ENCODE results near the gene RANBP3. TPM values are rescaled to one million over a fixed set of nuclear protein-coding genes. Genes with fewer than 3 reads are reported as not detected.

RANBP3 gene
- total RNA-seq, 4 donors from 2014 or later = 37.4 to 74.3 (median 61.3) TPM

DNA sequence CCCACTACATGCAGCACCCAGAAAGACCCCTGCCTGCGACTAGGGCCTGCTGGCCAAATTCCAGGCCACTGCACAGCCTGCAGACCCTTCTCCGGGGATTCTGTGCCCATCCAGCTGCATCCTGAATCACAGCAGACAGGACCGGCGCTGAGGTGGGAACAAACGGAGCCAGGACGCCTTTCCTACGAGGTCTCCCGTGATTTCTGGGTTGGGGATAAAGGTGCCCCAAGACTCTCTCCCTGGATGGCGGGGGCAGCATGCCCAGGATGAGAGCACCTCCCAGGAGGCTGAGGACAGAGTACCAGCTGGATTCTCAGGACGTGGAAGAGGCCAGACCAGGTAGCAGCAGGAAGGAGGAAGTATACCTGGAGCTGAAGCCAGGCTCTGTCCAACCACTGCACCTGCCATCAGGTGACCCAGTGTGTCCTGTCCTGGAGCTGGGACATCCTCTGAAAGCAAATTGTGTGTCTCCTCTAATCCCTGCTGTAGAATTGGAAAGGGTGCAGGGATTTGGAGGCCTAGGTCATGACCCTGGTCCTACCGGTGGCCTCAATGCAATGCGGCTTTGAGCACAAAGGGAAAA, 104.2 kb downstream of the RANBP3 start:
- ATAC-seq = no peak
- Histone ChIP-seq H3K27ac (no peak overlapping the region), H3K4me3 (no peak overlapping the region), H3K36me3 (no peaks in the 10 kb centered on the region), H3K27me3 (peaks cover 0 to 14% (median 0%) of the 10 kb centered on the region in 3 donors), H3K9me3 (no peaks in the 10 kb centered on the region), H3K4me1 (no peaks in the 10 kb centered on the region)
- in situ Hi-C loops (cut with MboI; ENCODE audit: low sequenced_read_pairs in 4 of 4) (no loop called here), intact Hi-C loops (cut with DNase I; ENCODE audit: low total_unique reads) (no loop called here)
- TF ChIP-seq POLR2A (IDR thresholded peaks at IDR 0.05) = no peak
- TF ChIP-seq, protein P1, sequence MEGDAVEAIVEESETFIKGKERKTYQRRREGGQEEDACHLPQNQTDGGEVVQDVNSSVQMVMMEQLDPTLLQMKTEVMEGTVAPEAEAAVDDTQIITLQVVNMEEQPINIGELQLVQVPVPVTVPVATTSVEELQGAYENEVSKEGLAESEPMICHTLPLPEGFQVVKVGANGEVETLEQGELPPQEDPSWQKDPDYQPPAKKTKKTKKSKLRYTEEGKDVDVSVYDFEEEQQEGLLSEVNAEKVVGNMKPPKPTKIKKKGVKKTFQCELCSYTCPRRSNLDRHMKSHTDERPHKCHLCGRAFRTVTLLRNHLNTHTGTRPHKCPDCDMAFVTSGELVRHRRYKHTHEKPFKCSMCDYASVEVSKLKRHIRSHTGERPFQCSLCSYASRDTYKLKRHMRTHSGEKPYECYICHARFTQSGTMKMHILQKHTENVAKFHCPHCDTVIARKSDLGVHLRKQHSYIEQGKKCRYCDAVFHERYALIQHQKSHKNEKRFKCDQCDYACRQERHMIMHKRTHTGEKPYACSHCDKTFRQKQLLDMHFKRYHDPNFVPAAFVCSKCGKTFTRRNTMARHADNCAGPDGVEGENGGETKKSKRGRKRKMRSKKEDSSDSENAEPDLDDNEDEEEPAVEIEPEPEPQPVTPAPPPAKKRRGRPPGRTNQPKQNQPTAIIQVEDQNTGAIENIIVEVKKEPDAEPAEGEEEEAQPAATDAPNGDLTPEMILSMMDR (IDR thresholded peaks at IDR 0.05 in 4 of 5, conservative IDR thresholded peaks at IDR 0.05 in 1 of 5) = no peak
- DNase-seq = no peak

DNA sequence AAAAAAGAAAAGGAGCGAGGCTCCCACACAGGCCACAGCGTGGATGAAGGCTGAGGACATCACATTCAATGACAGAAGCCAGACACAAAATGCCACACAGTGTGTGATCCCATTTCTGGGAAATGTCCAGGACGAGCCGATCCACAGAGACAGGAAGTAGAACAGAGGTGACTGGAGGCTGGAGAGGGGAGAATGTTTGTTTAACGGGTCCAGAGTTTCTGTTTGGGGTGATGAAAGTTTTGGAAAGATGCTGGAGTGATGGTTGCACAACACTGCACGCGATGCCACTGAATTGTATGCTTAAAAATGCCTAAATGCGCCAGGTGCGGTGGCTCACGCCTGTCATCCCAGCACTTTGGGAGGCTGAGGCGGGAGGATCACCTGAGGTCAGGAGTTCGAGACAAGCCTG, 107.0 kb downstream of the RANBP3 start:
- H3K27ac ChIP-seq = no peak overlapping the region
- H3K36me3 ChIP-seq = no peaks in the 10 kb centered on the region
- no peak overlapping the region for H3K4me3 ChIP-seq
- DNase-seq (no peak), ATAC-seq (no peak)
- no peaks in the 10 kb centered on the region for H3K27me3 ChIP-seq
- H3K9me3 ChIP-seq = no peaks in the 10 kb centered on the region
- TF ChIP-seq, protein P1 (IDR thresholded peaks at IDR 0.05 in 4 of 5, conservative IDR thresholded peaks at IDR 0.05 in 1 of 5) = no peak
- intact Hi-C loops (cut with DNase I; ENCODE audit: low total_unique reads) (no loop called here), in situ Hi-C loops (cut with MboI; ENCODE audit: low sequenced_read_pairs in 4 of 4) (no loop called here)
- H3K4me1 ChIP-seq = no peaks in the 10 kb centered on the region

DNA sequence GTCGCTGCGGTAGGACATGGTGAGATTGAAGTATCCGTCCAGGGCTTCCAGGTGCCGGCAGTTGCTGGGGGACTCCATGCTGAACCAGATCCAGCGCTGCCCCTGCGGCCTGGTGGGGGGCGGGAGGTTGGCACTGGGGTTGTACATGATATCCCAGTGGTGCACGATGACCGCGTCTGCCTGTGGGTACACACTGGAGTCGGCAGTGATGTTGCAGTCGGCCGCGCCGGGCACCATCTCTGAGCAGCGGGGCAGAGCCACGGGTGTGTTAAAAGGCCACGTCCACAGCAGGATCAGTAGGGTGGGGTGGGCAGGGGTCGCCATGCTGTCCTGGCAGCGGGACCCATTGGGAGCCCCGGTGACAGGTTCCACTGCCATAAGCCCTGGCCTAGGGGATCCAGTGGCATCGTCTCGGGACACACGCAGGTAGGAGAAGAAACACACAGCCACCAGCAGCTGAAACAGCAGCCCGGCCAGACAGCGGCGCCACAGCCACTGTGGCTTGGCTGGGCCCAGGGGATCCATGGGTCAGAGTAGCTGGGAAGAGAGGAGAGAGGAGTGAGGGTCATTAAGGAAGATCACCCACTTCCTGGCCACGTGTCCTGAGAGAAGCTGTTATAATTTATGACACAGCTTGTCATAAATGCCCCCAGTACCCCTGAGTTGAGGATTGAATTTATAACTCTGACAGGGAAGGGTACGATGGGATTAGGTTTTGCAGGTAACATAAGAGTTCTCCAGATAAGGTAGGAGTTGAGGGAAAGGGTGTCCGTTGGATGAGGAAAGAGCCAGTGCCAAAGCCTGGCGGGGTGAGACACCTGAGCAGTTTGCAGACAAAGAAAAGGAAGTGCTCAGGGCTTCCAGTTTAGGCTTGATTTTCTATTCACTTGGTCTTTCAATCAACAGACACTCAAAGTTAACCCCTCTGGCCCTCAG, 110.5 kb downstream of the RANBP3 start:
- in situ Hi-C loops (cut with MboI; ENCODE audit: low sequenced_read_pairs in 4 of 4) (no loop called here), intact Hi-C loops (cut with DNase I; ENCODE audit: low total_unique reads) (no loop called here)
- Histone ChIP-seq H3K27me3 (no peaks in the 10 kb centered on the region), H3K36me3 (no peaks in the 10 kb centered on the region), H3K9me3 (no peaks in the 10 kb centered on the region), H3K4me1 (no peaks in the 10 kb centered on the region), H3K4me3 (no peak overlapping the region), H3K27ac (no peak overlapping the region)
- no peak for TF ChIP-seq POLR2A (IDR thresholded peaks at IDR 0.05)
- TF ChIP-seq, protein P1 (IDR thresholded peaks at IDR 0.05 in 4 of 5, conservative IDR thresholded peaks at IDR 0.05 in 1 of 5) = no peak
- DNase-seq (no peak), ATAC-seq (no peak)

Other genes with a start within 250 kb of the RANBP3 start
- gene PRR22, start 193.4 kb downstream of the RANBP3 start, total RNA-seq = 1 to 10 TPM in 1 of 4 donors, under 1 TPM in 1, not detected in 2; 0.24 to 1.0 TPM
- gene DUS3L, start 187.0 kb downstream of the RANBP3 start, total RNA-seq = 10 to 100 TPM; 19.5 to 45.9 (median 25.0) TPM
- not detected for gene NRTN, start 173.1 kb downstream of the RANBP3 start, total RNA-seq
- gene FUT6, start 138.4 kb downstream of the RANBP3 start, total RNA-seq = under 1 TPM in 1 of 4 donors, not detected in 3; 0.29 TPM
- under 1 TPM in 1 of 4 donors, not detected in 3; 0.32 TPM for gene FUT3, start 126.7 kb downstream of the RANBP3 start, total RNA-seq
- not detected for gene FUT5, start 107.6 kb downstream of the RANBP3 start, total RNA-seq
- gene NDUFA11, start 74.3 kb downstream of the RANBP3 start, total RNA-seq = 100 to 1,000 TPM; 190 to 349 (median 221) TPM
- 1 to 10 TPM in 3 of 4 donors, under 1 TPM in 1; 0.46 to 3.0 (median 2.1) TPM for gene VMAC, start 73.3 kb downstream of the RANBP3 start, total RNA-seq
- gene CAPS, start 63.9 kb downstream of the RANBP3 start, total RNA-seq = 1 to 10 TPM; 1.2 to 2.4 (median 2.0) TPM
- 10 to 100 TPM in 1 of 4 donors, 1 to 10 TPM in 2, under 1 TPM in 1; 0.31 to 10.5 (median 2.2) TPM for gene RFX2, start 132.4 kb upstream of the RANBP3 start, total RNA-seq
- gene ACSBG2, start 157.5 kb upstream of the RANBP3 start, total RNA-seq = not detected

Data from gastrocnemius medialis (tissue), 4 donors.